ENCODE data around the gene PACS2. TPM values are rescaled to one million over a fixed set of nuclear protein-coding genes. Genes with fewer than 3 reads are reported as not detected.

The PACS2 gene
- total and polyA plus RNA-seq, 2 of the 8 experiments (the other 6 are each of a cell fraction or from before 2014, with no cell fraction given) = 38.0 to 62.8 TPM

GRCh38 chr14:105398044-105398725, 83.6 kb downstream of the PACS2 start, which contains the start of gene TEX22 (continued):
- peak; percentile 92 for TF ChIP-seq KDM4A (IDR thresholded peaks at IDR 0.05; ENCODE audit: low read depth, low read length, severe bottlenecking)
- TF ChIP-seq TAF1 (IDR thresholded peaks at IDR 0.05; ENCODE audit: low read depth, low read length) = 0 out of 2 replicates have a peak, but pooled peaks have one; percentile 40
- peak in 1 of 2 experiments; percentile 82; a peak in 2 of 3 replicates for TF ChIP-seq POLR2A (IDR thresholded peaks at IDR 0.05; ENCODE audit: control extremely low read depth in 1 of 2, low read depth in 2 of 2, low read length in 2 of 2)
- TF ChIP-seq RAD21 (IDR thresholded peaks at IDR 0.05 in 1 of 2, conservative IDR thresholded peaks at IDR 0.05 in 1 of 2; ENCODE audit: low read depth in 2 of 2, low read length in 2 of 2) = no peak
- no peak for TF ChIP-seq HDAC2 (IDR thresholded peaks at IDR 0.05; ENCODE audit: borderline replicate concordance in 1 of 2, low read depth in 2 of 2, low read length in 2 of 2)
- no peak for TF ChIP-seq SIN3A (conservative IDR thresholded peaks at IDR 0.05 in 1 of 2, IDR thresholded peaks at IDR 0.05 in 1 of 2; ENCODE audit: low read depth in 1 of 2, low read length in 2 of 2)
- TF ChIP-seq NANOG (IDR thresholded peaks at IDR 0.05; ENCODE audit: insufficient read depth, low read depth, low read length, poor library complexity, severe bottlenecking) = no peak
- peak; percentile 47 for TF ChIP-seq NRF1 (IDR thresholded peaks at IDR 0.05; ENCODE audit: low read depth, low read length)
- no peak for TF ChIP-seq CREB1 (IDR thresholded peaks at IDR 0.05)
- no peak for TF ChIP-seq ATF2 (IDR thresholded peaks at IDR 0.05; ENCODE audit: low read length)
- TF ChIP-seq, protein P1, sequence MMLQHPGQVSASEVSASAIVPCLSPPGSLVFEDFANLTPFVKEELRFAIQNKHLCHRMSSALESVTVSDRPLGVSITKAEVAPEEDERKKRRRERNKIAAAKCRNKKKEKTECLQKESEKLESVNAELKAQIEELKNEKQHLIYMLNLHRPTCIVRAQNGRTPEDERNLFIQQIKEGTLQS (IDR thresholded peaks at IDR 0.05; ENCODE audit: insufficient read depth, low read depth, low read length) = no peak
- peak; percentile 73 for TF ChIP-seq PHF8 (conservative IDR thresholded peaks at IDR 0.05; ENCODE audit: low read depth, low read length)
- TF ChIP-seq FOSL1 (IDR thresholded peaks at IDR 0.05; ENCODE audit: insufficient read depth, low read depth, low read length) = no peak
- TF ChIP-seq CEBPB (IDR thresholded peaks at IDR 0.05; ENCODE audit: low read depth, low read length) = peak; percentile 18; the same call in 1 of the 2 replicates
- TF ChIP-seq SRF (IDR thresholded peaks at IDR 0.05; ENCODE audit: low read depth, low read length) = no peak
- TF ChIP-seq, protein P2, sequence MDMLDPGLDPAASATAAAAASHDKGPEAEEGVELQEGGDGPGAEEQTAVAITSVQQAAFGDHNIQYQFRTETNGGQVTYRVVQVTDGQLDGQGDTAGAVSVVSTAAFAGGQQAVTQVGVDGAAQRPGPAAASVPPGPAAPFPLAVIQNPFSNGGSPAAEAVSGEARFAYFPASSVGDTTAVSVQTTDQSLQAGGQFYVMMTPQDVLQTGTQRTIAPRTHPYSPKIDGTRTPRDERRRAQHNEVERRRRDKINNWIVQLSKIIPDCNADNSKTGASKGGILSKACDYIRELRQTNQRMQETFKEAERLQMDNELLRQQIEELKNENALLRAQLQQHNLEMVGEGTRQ (IDR thresholded peaks at IDR 0.05; ENCODE audit: low read length) = no peak
- TF ChIP-seq YY1 (IDR thresholded peaks at IDR 0.05; ENCODE audit: low read depth, low read length) = 0 out of 2 replicates have a peak, but pooled peaks have one; percentile 54
- TF ChIP-seq SP4 (IDR thresholded peaks at IDR 0.05; ENCODE audit: low read length) = no peak
- no peak for TF ChIP-seq SIRT6 (IDR thresholded peaks at IDR 0.05; ENCODE audit: low read length)
- TF ChIP-seq MAFK (IDR thresholded peaks at IDR 0.05; ENCODE audit: low read depth, low read length) = no peak
- TF ChIP-seq JUN (IDR thresholded peaks at IDR 0.05; ENCODE audit: low read depth, low read length) = no peak

Data from H1 (cell line).